Stimulated activated CD8-positive, alpha-beta memory T cell treated with anti-CD3 and anti-CD28 coated beads, Interleukin-4, amount 100 ng/mL, for 24 hours (primary cell): ENCODE data around the gene DNAJB6.

Experiments
- DNase-seq: peaks from one replicate; pipeline ENCODE4 v3.0.0-alpha.2; 2020; ENCODE audit warnings: low read depth

Gene DNAJB6

DNA sequence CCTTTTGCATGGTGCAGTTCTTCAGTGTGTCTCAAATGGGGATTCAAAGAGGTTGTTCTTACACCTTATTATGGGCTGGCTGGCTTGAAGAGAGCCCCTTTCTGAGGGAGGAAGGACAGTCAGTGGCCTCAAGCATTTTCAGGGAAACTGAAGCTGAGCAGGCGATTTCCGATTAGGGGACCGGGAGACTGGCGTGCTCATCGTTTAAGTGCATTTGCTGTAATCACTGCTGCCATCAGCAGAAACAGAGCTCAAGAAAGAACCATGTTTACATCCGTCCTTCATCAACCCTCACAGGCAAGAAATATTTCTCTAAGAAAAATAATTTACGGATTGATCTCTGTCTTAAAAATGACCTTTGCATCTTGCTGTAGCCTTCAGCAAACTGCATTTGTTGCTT is 32.2 kb downstream of the DNAJB6 start:
- no peak for DNase-seq

DNA sequence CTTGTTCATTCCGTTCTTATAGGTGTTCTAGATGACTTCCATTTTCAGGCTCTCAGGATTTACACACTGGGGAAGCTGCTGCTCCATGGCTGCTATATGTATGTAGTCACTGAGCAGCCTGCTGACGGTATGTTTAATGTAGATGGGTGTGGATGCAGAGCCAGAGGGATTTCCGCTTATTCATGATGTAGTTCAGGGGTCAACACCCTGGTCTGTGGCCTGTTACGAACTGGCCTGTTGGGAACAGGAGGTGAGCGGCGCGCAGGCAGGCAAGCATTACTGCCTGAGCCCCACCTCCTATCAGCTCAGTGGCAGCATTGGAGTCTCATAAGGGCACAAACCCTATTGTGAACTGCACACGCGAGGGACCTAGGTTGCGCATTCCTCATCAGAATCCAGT is 33.9 kb downstream of the DNAJB6 start:
- DNase-seq: no peak

DNA sequence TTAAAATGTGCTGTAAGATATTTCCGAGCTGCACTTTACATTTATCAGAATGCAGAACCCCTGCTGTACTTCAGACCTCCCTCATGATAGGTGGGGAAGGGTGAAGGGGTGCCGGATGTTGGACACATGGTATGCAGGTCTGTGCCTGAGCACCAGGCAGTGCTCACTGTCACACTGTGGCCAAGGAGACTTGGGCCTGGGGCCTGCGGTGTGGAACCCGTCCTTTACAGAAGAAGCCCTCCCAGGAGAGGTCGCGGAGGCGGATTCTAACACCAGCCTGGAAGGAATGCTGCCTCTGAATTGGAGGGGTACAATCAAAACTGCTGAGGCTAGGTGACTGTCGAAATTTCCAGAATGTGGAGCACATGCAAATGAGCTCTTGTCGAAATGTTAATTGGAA is 34.5 kb downstream of the DNAJB6 start:
- DNase-seq: no peak

DNA sequence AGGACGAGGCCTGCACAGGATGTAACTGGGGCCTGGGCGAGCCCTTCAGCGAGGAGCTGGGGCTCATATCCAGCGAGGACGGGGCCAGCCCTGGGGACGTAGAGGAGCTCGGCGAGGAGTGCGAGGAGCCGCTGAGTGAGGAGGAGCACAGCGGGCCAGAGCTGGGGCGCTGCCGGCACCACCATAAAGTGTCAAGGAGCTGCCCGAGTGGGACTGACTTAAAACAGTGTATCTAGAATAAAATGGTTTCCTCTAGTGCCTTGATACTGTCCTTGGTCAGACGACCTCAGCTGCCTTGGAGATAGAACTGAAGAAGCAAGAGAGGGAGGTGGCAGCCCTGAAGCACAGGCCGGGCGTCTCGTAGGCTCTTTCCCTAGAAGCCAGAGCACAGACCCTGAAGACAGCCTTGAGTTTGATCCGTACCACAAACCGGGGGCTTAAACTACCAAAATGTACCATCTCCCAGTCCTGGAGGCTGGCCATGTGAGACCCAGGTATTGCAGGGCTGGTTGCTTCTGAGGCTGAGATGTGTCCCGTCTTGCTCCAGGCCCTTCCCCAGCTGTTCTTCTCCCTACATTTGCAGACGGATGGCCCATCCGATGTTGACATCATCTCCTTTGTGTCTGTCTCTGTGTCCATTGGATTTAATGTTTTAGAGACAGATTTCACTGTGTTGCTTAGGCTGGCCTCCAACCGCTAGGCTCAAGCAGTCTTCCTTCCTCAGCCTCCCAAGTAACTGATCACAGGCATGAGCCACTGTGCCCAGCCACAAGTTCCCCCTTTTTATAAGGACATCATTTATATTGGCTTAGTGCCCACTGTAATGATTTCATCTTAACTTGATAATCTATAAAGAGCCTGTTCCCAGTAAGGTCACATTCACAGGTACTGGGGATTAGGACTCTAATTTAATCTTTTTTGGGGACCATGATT is 35.8 kb downstream of the DNAJB6 start:
- DNase-seq: no peak

DNA sequence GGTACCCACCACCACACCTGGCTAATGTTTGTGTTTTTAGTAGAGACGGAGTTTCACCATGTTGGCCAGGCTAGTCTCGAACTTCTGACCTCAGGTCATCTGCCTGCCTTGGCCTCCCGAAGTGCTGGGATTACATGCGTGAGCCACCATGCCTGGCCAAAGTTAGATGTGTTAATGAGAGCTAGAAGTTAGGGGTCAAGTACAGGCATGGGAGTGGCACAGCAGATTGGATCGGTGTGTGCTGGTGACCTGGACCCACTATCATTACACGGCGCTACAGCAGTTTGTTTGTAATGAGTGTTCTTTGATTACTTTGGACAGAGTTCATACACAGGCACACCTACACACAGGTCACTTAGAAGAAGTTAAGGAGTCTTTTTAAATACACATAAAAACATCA is 36.7 kb downstream of the DNAJB6 start:
- no peak for DNase-seq

DNA sequence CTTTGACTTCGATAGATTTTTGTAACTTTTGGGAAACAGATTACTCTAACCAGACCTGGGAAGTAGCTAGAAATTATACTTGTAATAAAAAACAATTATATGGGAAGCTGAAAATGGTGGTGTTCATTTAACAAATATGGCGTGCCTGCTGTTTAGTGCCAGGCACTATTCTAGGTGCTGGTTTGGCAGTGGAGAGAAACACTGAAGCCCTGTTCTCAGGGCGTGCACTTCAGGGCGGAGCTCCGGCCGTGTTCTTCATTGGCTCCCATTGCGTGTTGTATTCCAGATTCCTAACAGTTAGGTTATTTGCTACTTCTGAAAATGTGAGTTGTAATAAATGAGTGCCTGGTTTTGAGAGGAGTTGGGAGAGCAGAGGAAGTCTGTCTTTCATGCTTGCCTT is 38.6 kb downstream of the DNAJB6 start:
- DNase-seq: no peak

DNA sequence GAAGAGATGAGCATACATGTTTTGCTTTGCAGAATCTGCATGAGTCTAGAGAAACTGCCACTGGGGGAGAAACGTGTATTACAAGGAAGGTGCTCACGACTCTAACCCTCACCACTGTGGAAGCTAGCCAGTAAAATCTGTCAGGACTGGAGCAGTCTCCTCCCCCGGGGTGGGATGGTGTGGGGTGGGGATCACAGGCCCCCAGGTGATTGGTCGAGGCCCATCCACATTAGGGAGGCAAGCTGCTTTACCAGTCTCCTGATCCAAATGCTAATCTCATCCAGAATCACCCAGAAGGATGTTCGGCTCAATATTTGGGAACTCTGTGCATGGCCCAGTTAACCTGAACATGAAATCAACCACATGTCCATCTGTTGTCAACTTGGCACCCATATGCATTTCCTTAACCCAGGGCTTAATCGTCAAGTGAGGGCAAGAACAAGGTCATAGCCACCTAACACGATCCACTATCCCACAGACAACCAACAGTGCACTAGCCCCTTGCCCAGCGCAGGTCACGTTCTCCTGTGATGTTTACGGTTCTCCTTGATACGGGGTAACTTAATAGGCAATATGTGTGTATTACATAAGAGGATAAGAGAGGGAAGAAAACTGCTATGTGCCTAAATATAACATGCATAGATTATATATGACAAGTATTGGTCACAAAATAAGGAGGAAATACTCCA is 40.8 kb downstream of the DNAJB6 start:
- DNase-seq: no peak

DNA sequence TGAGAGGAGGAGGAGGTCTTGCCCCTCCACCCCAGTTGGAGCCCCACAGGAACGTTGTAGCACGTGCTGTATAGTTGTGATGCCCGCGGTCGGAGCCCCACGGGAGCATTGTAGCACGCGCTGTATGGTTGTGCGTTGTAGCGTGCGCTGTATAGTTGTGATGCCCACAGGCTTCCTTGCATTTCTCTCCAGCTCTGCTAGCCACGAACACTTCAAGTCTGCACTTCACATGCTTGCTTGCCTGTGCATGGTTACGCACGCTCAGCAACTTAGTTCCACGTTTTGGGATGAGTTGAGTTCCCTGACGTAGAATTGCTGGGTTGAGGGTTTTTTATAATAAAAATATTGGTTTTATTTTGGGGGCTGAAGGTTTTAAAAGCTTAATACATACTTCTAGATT is 41.6 kb downstream of the DNAJB6 start:
- no peak for DNase-seq

DNA sequence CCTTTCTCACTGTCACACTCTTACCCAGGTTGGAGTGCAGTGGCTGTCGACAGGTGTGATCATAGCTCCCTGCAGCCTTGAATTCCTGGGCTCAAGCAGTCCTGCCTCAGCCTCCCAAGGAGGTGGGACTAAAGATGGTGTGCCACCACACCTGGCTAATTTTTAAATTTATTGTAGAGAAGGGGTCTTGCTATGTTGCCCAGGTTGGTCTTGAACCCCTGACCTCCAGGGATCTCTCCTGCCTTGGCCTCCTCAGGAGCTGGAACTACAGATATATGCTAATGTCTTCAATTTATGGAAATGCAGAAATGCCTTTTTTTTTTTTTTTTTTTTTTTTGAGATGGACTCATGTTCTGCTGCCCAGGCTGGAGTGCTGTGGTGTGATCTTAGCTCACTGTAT is 42.7 kb downstream of the DNAJB6 start:
- no peak for DNase-seq

DNA sequence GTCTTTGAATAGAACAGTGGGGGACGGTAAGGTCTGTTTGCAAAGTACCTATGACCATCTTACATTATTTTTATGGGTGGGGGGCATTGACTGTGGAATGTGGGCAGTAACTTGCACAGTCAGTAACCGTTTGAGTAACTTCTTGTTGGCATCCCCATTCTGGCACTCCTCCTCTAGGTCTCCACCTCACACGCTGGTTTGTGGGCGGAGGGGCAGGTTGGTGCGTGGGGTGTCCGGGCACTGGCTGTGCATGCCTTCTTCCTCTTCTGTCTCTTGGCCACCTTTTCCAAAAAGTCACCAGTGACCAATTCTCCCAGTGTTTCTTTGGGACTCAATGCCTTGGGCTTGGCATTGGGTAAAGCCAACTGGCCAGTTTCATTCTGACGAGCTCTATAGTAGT is 43.6 kb downstream of the DNAJB6 start:
- no peak for DNase-seq

DNA sequence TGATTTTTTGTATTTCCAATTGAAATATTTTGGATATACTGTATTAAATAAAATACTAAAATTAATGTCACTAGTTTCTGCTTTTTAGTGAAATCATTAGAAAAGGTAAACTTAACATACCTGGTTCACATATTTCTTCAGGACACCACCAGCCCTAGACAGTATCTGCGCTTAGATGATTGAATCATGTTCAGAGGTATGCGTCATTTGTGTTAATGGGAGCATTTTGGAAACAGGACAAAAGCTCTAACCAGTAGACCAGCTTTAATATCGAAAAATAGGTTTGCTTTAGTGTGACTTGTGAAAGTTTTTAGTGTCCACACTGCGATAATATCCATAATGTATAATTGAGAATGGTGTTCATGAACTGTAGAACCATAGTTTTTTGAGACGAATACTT is 47.1 kb downstream of the DNAJB6 start:
- no peak for DNase-seq

DNA sequence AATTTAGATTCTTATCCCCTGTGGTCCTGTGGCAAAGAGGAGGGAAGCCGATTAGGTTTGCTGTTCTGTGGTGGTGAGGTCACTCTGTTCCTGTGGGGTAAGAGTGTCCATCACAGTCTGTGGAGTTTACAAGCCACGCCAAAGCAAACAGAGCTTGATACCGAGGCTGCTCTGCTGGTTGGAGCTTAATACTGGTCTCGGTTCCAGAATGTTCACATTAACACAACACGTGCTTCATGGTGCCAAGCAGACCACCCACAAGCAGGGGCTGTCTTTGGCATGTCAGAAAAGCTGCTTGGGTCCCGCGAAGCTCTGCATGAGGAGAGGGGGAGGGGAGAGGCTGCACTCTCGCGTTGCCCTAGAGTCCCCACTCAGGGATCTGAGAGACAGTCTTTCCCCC is 47.5 kb downstream of the DNAJB6 start:
- no peak for DNase-seq

DNA sequence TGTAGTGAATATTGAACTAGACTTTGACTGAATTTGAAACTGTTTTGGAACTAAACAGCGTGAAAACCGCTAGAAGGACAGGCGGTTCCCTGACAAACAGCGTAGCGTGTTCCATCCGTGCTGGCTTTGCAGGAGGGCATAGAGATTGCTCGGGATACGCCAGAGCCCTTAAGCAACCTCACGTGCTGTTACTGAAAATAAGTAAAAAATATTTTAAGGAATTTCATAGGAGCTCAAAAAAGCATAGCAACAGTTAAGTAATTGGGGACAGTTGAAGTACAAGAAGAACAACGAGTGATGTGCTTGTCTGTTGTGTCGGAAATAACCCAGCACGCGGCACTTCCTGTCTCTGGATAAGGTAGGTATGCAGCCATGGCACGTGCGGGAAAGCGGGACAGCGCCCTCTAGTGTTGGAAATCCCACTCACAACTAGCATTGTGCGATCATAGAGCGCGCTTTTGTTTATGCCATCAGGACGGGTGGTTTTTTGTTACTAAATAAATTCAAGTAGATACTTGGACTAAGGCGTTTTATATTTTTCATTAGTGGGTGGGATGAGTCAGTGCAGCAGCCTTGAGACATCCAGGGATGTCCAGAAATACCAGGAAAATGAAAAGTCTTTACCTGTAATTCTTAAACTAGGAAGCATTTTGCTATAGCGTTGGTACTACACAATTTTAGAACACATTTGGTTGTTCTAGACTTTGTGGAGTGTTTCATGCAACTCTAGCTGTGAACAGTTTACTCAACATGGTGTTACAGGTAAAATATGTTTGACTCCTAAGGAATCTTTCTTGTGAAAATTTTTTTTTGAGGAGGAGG is 50.4 kb downstream of the DNAJB6 start:
- DNase-seq: peak; percentile 76

DNA sequence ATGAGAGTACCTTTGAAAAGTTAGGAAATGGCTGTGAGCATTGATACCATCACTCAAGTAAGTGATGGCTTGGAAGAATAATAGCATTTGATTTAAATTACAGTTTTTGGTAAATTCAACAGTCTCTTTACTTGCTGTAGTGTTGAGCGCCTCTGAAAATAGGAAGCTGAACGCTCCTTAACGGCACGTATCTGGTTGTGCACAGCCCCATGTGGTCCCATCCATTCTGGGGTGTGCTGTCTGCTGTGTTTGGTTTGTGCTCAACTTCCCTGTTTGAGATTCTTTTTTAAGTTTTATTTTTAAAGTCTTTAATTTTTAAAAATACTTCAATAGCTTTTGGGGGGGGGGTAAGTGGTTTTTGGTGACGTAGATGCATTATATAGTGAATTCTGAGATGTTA is 51.5 kb downstream of the DNAJB6 start:
- DNase-seq: no peak

DNA sequence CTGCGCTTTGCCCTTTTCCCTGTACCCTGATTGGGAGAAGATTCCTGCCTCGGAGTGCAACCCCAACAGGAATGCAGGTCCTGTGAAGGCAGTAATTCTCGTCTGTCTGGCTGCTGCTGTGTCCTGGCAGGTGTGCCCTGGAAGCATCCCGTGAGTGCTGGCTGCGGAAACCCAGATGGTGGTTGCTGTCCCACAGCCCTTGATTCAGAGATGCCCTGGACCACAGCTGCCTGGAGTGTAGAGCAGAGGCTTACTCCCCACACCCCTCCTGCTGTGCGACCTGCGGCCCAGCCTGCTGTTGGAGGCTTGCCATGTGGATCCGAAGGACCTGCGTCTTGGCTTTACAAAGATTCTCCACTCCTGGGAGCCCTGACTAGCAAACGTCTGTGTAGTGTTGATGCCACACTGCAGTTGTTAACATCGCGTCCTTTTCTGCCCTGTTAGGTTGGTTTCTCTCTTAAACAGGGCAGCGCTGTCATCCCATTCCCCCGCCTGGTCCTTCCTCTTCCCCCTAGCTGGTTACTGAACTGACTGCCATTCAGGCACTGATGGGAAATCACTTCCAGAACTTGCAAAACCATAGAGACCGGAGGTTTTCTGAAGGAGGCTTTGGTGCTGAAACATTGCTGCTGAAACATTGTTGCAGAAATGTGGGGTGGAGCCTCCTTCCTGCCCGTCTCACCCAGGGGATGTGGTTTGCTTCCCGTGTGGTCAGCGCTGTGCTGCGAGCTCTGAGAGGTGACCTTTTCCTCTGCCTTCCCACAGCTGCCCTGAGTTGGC is 53.3 kb downstream of the DNAJB6 start:
- DNase-seq: no peak

DNA sequence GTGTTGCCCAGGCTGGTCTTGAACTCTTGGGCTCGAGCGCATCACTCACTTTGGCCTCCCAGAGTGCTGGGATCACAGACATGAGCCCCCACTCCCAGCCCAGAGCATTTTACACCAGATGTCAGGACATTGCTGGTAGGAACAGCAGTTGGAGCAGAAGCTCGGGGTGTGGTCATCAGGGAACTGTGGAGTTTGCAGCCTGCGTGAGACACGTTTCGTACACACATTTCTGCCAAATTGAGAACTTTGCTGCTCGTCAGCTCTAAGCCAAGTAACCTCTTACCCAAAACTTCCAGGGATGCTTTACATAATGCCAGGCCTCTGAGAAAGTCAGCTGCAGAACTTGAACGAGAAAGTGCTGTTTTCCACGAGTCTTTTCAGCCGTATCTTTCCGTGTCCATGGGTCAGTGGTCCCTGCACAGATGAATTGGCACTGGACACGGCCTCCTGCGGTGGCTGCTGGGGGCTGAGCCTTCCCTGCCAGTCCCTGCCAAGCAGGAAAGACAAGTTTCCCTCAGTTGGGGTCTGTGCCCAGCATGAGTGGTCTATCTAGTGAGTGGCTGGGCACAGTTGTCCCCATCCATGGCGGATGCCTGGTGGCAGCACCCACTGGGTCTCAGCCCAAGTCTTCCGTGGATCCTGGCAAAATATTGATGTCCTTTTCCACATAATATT is 54.4 kb downstream of the DNAJB6 start:
- no peak for DNase-seq

DNA sequence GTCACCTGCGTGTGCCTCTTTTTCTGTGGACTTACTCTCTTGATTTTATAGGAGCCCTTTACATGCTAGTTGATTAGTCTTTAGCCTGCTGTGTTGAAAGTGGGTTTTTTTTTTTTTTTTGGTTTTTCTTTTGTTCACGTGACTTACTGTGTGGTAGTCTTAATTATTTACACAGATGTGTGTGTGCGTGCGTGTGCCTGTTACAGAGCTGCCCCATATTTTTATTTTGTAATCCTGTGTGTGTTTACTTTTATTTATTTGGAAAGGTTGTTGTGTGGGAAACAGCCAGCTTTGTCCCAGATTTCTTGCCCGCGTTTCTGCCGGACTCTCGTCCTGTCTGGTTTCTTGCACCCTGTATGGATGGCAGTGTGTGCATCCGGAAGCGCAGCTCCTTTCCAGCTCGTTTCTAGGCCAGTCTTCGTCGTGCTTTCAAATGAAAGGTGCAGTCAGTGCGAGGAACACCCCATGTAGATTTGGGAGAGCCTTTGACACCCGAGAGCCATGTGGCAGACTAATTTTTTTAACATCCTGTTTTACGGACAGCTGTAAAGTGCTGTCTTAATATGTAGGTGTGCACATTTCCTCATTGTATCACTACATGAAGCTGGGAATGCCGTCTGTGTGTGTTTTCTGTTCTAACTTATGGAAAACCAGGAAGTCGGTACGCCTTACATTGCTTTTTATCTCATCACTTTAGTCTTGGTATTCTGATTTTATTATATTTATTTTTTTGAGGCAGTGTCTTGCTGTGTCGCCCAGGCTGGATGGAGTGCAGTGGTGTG is 55.6 kb downstream of the DNAJB6 start:
- no peak for DNase-seq

DNA sequence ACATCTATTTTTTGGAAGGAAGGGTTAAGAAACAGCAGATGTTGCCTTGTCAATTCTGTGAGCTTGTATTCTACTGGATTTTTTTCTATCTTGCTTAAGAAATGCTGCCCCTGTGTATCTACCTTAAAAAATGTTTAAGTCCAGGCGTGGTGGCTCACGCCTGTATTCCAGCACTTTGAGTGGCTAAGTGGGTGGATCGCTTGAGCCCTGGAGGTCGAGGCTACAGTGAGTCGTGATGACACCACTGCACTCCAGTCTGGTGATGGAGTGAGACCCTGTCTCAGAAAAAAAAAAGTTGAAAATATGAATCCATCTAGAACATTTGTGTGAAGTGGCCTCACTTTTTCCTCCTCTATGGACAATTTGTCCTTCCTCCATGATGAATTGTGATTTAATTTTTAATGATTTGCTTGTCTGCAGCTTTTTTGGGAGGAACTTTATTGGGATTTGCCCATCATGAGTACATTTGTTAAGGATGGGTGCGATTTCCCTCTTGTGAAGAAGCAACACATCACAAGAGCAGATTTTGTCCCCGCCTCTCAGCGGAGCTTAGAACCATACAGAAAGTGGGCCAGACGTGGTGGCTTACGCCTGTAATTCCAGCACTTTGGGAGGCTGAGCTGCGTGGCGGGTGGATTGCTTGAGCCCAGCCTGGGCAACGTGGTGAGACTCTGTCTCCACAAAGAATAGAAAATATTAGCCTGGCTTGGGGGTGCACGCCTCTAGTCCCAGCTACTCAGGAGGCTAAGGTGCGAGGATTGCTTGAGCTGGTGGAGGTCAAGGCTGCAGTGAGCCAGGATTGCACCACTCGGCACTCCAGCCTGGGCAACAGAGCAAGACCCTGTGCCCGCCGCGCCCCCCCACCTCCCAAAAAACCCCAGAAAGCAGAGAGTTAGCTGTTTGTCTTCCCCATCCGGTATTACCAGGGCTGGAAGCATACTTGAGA is 57.7 kb downstream of the DNAJB6 start:
- DNase-seq: no peak

DNA sequence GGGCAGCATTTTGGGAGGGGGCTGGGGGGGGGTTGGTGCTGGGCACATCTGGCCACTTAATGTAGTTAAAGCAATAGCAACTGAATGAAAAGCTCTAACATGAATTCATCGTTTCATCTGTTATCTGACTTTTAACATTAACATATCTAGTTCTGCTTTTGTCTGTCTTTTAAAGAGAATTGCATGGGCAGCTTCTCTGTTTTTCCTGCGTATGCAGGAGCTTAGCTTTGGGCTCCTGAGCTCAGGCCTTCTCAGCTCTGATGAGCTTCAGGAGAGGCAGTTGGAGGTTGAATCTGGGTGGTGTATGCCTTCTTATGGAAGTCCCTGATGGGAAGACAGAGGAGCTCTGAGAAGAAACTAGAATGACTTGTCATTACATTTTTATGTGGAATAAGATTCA is 58.4 kb downstream of the DNAJB6 start:
- no peak for DNase-seq
